HG03558 (cell line): ENCODE data around the gene ZBTB20.

ENCODE experiments used
- ATAC-seq: cut with Tn5 transposase; IDR thresholded peaks from one replicate; pipeline ENCODE4 v1.9.1; 2021; ENCODE audit warnings: moderate number of reproducible peaks; ENCODE audit not compliant: unreplicated experiment; ENCODE audit errors: extremely low read depth

Gene ZBTB20

DNA sequence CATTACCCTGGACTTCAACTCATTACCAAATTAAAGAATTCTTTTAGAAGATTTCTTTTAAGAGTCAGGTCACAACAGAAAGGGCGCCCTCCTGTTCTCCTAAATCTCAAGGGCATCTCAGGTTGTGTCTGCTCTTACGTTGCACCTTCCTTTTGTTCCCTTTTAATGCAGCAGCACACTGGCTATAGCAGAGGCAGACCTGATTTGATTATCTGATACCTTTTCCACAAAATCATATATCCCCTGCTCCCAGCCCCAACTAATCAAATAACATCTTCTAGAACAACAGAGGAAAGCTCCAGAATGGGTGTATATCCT lies 813.2 kb downstream of the ZBTB20 start:
- ATAC-seq = no peak

DNA sequence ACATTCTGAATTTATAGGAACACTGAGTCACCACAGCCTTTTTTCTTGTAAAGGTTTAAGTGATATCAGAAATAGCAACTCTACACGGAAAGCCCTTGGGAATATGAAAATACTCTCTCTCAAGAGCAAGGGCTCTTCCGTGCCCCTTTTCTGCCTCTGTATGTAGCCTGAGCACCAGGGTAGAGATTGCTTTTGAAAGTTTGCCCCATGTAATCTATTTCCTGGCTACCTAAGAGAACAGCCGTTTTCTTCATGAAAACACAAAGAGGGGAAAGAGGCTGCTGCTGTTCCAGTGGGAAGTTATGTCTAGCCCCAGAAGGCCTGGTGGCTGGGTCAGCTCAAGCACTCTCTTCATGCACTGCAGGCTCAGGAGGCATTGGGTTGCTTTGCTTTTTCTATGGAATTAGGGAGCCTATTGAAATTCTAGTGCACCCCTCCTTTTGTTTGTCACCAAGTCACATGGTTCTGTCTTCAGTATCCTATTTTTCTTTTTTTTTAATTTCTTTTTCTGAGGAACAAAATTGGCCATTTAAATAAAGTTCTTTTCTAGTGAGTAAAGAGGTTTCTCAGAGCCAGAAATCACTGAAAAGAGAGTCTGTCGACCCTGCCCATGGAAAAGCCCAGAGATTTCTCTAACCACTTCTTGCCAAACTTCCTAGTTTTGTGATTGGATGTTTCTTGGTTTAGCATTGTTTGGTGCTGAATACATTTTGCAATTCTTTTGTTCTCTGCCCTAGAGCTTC lies 813.7 kb downstream of the ZBTB20 start:
- no peak for ATAC-seq

DNA sequence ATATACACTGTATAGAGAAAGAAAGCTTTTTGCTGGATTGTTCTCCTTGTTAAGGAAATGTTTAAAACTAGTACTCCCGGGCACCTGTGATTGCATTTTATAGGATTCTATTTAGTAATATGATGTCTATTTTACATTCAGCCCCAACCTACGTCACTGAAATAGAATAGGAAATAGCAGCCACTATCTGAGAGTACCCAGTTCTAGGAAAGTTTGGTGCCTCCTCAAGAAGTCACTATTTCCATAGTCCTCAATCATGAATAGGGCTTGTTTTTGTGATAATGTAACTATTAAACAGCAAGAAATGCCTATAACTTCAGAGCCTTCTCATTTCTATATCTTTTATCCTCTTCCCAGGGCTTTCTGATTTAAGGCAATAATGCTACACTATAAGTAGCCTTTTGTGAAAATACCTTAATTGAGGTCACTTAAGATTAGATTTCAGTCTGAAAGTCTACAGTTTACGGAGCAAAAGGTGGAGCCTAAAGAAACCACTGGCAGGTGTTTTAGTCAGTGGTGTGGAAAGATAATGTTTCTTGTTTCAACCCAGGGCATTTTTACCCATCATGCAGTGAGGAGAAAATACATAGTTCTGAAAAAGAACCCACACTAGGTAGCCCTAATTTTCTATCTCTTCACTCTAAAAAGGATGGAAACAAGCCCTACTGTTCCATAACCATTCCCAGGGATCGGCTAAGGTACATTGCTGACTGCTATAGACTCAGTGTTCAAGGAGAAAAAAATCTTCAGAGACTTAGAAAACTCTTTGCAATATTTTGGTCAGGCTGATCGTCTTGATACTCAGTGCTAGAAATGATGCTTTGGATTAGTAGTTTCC lies 814.5 kb downstream of the ZBTB20 start:
- ATAC-seq = peak; percentile 56

DNA sequence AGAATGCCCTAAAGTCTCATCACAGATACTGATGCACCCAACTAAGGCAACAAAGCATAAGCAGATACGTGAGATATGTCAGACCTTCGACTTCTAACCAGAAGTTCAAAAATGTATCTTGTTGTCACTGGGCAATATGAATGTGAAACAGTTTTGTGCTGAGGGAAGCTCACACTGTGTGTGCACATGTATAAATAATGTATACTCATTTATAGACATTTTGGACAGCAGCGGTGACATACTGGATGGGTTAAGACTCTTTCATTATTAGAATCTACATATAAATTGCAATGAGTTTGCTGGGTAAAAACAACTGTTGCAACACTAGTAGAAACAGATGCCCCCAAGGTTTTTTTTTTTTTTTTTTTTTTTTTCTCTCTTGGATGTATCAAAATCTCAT lies 815.4 kb downstream of the ZBTB20 start:
- no peak for ATAC-seq

GRCh38 chr3:114331007-114331406 lies 816.1 kb downstream of the ZBTB20 start:
- ATAC-seq = no peak

DNA sequence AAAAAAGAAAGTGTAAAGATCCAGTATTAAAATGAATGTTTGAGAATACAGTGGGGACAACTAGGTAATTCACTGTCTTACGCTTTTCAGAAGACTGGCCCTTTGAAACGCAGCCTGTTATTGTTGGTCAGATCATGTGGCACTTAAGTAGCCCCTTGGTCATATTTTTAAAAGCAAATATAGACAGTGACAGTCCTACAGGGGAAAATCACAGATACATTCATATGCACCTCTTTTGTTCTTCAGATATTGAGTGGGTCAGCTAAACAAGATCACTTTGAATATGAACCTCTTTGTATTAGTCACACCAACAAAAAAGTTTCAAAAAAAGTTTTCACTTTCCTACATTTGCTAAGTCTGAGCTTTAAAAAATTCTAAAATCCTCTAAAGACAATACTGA lies 817.3 kb downstream of the ZBTB20 start:
- no peak for ATAC-seq

DNA sequence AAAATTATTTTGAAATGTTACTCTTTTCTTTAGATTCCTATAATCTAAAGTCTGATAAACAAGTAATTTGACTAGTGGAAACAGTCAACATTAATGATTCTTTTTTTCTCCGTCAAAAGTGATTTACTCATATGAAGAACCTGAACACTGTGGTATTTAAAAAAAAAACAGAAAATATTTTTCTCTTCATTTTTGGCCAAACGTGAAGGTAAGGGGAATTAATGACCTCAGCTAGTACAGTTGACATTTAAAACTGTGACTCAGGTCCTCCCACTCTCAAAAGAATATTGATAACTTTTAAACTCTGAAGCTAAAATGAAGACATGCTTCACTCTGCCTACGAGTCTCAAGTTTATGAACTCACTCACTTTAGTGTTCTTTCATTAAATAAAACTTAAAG lies 818.7 kb downstream of the ZBTB20 start:
- ATAC-seq = no peak

DNA sequence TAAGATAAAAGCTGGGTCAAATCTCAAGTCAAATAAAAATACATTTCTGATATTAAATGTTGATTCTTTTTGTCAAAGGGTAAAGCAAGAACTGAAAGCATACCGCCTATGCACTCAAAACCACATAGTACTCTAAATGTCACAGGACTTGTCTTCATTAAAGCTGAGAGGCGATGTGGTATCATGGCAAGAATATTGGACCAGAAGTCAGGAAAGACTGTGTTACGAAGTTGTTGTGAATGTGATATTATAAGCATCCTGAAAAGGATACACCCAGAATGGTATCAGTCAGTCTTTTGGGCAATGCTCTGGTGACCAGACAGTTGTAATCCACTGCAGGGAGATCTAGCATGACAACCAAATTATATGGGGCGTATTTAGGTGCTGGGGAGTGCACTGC lies 819.4 kb downstream of the ZBTB20 start:
- no peak for ATAC-seq

DNA sequence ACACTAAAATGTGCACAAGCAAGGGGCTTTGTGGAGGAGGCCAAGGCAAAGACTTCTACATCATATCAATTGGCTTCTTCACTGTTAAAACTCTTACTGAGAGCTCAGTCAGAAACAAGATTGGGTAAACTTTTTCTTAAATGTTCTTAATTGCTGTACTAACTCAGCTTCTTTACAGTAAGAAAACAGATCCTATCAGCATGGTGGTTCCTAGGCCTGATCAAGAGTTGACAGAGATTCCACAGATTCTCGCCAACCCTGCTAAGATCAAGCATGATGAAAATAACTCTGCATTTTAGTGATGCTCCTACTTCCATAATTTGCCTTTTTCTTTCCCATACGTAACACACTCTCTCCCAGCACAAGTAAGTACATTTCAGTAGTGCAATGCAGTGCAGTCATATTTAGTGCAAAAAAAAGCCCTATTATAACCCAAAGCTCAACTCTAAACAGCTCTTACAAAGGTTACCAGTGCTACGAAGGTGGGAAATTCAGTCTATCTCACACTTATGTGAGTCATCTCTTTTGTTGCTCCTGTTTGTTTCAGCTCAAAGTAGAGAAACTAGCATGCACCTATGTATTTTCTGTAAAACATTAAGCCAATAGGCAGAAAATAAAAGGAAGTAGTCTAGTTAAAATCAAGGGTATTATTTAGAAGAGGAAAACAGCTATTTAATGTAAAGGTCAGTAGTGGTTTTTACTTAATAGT lies 823.4 kb downstream of the ZBTB20 start:
- ATAC-seq = peak; percentile 46

DNA sequence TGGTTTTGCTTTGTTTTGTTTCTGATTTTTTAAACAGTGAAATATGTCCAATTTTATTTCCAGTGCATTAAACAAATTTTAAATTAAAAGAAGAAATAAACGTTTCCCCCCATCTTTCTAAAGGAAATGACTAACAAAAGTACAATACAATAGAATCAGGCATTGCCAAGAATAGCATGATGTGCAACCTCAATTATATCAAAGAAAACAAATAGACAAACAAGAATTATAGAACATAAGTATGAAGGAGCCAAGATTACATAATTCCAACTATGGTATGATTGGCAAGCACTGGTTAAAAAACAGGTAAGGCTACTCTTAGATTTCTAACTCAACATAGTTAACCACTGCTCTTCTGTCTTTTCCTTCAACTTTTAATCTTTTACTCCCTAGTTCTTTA lies 826.8 kb downstream of the ZBTB20 start:
- no peak for ATAC-seq

DNA sequence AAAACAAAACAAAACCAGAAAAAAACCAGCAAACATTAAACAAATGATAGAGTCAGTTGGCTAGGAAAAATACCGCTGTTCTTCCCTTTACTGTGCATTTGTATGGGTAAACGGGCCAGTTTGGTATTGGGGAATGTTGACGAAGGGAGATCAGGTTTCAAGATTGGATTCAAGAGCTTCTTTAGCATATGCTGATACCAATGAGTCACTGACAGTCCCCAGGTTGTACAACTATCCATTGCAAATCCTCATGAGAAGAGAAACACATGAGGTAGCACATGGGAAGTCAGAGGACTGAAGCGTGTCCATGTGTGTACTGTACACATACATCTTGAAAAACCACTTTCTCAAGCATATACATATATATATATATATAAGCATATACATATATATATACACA lies 827.6 kb downstream of the ZBTB20 start:
- ATAC-seq = no peak

- ATAC-seq = no peak
Measured at GRCh38 chr3:114318295-114318694, 828.8 kb downstream of the ZBTB20 start.

GRCh38 chr3:114314282-114314681 lies 832.8 kb downstream of the ZBTB20 start:
- no peak for ATAC-seq

DNA sequence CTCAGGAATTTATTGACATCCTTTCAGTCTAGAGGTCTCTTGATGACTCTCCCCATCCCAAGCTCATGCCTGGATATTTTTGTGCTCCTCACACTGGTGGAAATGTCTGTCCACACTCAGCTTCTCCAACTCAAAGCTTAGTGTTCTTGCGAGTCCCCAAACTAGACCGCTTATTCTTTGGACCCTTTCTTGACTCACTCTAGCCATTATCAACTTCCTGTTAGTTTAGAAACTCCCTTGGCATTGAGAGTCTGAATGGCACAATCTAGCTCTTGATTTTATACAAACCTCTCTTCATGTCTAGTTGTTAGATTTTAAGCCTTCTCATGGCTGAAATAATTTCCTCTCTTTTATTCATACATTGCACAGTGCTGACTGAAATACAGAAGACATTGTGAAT lies 833.7 kb downstream of the ZBTB20 start:
- no peak for ATAC-seq

DNA sequence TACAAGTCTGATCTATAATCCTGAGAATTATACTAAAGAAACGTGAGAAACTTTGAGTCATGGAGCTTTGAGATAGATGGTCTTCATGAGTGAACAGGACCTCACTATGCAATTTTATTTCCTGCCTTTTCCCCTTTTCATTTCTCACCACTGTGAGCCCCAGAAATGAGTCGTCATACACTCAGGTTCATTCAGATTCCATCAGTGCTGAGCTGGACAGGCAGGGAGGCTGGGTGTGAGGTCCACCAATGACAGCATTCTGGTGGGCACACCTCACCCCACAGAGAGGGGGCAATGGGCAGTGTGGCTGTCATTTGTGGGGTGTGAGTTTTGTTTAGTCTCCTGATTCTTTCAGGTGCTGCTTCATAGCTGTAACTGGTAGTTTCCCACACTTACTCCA lies 836.4 kb downstream of the ZBTB20 start:
- no peak for ATAC-seq

GRCh38 chr3:114308830-114309229 lies 838.3 kb downstream of the ZBTB20 start:
- ATAC-seq = peak; percentile 52

DNA sequence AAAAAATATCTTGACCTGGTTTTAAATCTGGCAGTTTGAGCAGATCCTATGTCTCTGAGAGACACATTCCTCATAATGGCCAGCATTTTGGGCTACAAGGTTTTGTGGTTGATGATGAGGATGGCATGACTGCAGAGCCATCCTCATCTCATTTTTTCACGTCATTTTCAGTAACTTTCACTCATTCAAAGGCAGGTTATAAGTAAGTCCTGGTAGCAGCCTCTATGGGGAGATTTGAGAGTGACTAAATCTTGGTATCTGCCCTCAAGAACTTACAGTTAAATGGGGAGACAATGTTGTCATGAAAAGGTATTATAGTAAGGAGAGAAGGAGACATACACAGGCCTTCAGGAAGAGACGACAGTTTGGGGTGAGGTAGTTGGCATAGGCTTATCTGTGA lies 838.7 kb downstream of the ZBTB20 start:
- no peak for ATAC-seq

DNA sequence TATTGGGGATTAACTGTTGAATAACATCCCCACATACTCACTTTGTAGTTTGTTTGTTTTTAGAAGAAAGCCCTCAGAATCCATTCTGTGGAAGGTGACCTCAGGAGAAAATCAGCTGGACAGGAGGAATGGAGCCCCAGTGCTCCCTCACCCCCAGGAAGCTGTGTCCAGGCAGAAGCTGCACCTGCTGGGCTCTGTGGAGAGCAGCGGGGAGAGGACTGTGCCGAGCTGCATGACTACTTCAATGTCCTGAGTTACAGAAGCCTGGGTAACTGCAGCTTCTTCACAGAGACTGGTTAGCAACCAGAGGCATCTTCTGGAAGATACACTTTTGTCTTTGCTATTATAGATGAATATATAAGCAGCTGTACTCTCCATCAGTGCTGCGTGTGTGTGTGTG lies 839.3 kb downstream of the ZBTB20 start:
- no peak for ATAC-seq

DNA sequence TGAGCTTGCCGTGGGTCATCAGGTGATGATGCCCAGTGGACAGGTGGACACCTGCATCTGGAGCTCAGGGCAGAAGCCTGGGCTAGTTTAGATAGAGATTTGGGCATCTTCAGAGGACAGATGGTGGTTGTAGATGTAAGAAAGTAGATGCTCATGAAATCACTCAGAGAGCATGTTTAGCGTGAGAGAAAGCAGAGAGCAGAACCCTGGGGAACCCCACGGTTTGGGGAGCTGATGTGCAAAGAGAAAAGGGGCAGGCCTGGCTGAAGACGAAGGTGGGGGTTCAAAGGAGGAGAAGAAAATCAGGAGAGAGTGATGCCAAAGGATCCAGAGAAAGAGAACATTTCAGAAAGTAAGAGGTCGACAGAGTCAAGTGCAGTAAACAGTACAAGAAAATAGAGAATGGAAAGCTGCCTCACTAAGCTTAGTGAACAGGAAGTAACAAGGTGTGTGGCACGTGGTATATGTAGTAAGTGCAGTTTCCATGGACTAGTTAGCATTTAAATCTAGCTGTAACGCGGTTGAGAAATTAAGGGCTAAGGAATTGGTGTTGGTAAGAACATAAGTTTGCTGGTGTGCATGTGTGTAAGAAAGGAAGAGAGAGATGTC lies 839.8 kb downstream of the ZBTB20 start:
- no peak for ATAC-seq

GRCh38 chr3:114299941-114300624 lies 847.0 kb downstream of the ZBTB20 start:
- no peak for ATAC-seq
